ENCODE measurements around the gene G6PC2.

GRCh38 chr2:168913495-168913894 lies 12.4 kb downstream of the G6PC2 start:
- TF ChIP-seq CTCF (IDR thresholded peaks at IDR 0.05) = no peak
- TF ChIP-seq POLR2A (IDR thresholded peaks at IDR 0.05) = no peak
- no peak for TF ChIP-seq POLR2AphosphoS5 (IDR thresholded peaks at IDR 0.05)

Measured in stomach (tissue), 4 donors.